ENCODE measurements around the gene PDE11A.

The PDE11A gene

GRCh38 chr2:177689623-177690022, 383.0 kb downstream of the PDE11A start:
- DNase-seq: no peak

GRCh38 chr2:177688844-177689243, 383.7 kb downstream of the PDE11A start:
- DNase-seq: no peak

GRCh38 chr2:177683661-177684069, 388.9 kb downstream of the PDE11A start:
- DNase-seq: no peak

GRCh38 chr2:177682836-177683660, 389.5 kb downstream of the PDE11A start:
- no peak for DNase-seq

- DNase-seq: no peak
These were observed 390.6 kb downstream of the PDE11A start for GRCh38 chr2:177682006-177682405.

GRCh38 chr2:177680866-177681712, 391.5 kb downstream of the PDE11A start:
- DNase-seq: no peak

- no peak for DNase-seq
These were observed 392.7 kb downstream of the PDE11A start for GRCh38 chr2:177679611-177680605.

- DNase-seq: no peak
These were observed 393.6 kb downstream of the PDE11A start for GRCh38 chr2:177678939-177679338.

- no peak for DNase-seq
These were observed 395.9 kb downstream of the PDE11A start for GRCh38 chr2:177676636-177677035.

GRCh38 chr2:177675825-177676224, 396.8 kb downstream of the PDE11A start:
- DNase-seq: no peak

GRCh38 chr2:177675350-177675821, 397.2 kb downstream of the PDE11A start:
- no peak for DNase-seq

- DNase-seq: no peak
These were observed 398.7 kb downstream of the PDE11A start for GRCh38 chr2:177673602-177674595.

- no peak for DNase-seq
These were observed 400.9 kb downstream of the PDE11A start for GRCh38 chr2:177671662-177672061.

- DNase-seq: no peak
These were observed 401.6 kb downstream of the PDE11A start for GRCh38 chr2:177670791-177671535.

GRCh38 chr2:177669625-177670330, 402.8 kb downstream of the PDE11A start:
- DNase-seq: no peak

GRCh38 chr2:177669201-177669600, 403.4 kb downstream of the PDE11A start:
- no peak for DNase-seq

- no peak for DNase-seq
These were observed 404.0 kb downstream of the PDE11A start for GRCh38 chr2:177668617-177669016.

- no peak for DNase-seq
These were observed 405.0 kb downstream of the PDE11A start for GRCh38 chr2:177667626-177668025.

- no peak for DNase-seq
These were observed 406.2 kb downstream of the PDE11A start for GRCh38 chr2:177666408-177666807.

- no peak for DNase-seq
These were observed 406.6 kb downstream of the PDE11A start for GRCh38 chr2:177665948-177666347.
